IMR-90 (cell line): ENCODE results near the gene LHPP. TPM values are rescaled to one million over a fixed set of nuclear protein-coding genes. Genes with fewer than 3 reads are reported as not detected.

Experiments
- ATAC-seq: fragments of 200-7000 bp; cut with Tn5 transposase; 2 replicates; pipeline ENCODE4 v1.9.1; 2020; ENCODE audit warnings: low read depth, mild to moderate bottlenecking, moderate library complexity
- BruUV-seq: library from RNA; stranded (reverse); fragments of 400-500 nt; replicated peaks from 2 replicates; lab custom pipeline; 2021; lab: Mats Ljungman, UMichigan
- CTCF ChIA-PET: fragments of 300-600 bp; formaldehyde crosslinking; extraction: SDS; loops from one replicate; lab custom pipeline; 2021; ENCODE audit warnings: antibody characterized with exemption; lab: Yijun Ruan, JAX
- POLR2A ChIA-PET: fragments of 300-600 bp; sonication (Branson Sonifier 250); formaldehyde crosslinking; loops from one replicate; lab custom pipeline; 2022; ENCODE audit warnings: antibody characterized with exemption; ENCODE audit not compliant: unreplicated experiment; lab: Charles Lee
- DNase-seq: peaks from one replicate; pipeline ENCODE4 v3.0.0; 2013
- H2AFZ ChIP-seq: replicated peaks from 2 replicates; pipeline ENCODE3; 2013; ENCODE audit warnings: low read length, mild to moderate bottlenecking; ENCODE audit not compliant: poor library complexity
- H2AK5ac ChIP-seq: 2 replicates; pipeline ENCODE4 v1.6.1; 2013; ENCODE audit warnings: low read depth, low read length, inconsistent platforms
- H2AK9ac ChIP-seq: replicated peaks from 2 replicates; pipeline ENCODE3; 2013; ENCODE audit warnings: mild to moderate bottlenecking, low read depth, low read length, moderate library complexity; ENCODE audit not compliant: poor library complexity
- H2BK120ac ChIP-seq: 2 replicates; pipeline ENCODE4 v1.6.1; 2013; ENCODE audit warnings: low read depth, low read length, inconsistent platforms
- H2BK15ac ChIP-seq: 3 replicates; pipeline ENCODE4 v1.6.1; 2013; ENCODE audit warnings: low read depth, low read length, inconsistent platforms
- H2BK20ac ChIP-seq: 2 replicates; pipeline ENCODE4 v1.6.1; 2013; ENCODE audit warnings: low read depth, mild to moderate bottlenecking, inconsistent platforms, low read length, moderate library complexity
- H2BK5ac ChIP-seq: 2 replicates; pipeline ENCODE4 v1.6.1; 2013; ENCODE audit warnings: mild to moderate bottlenecking, low read depth, low read length, inconsistent platforms; ENCODE audit not compliant: poor library complexity, severe bottlenecking
- H3K14ac ChIP-seq: replicated peaks from 2 replicates; pipeline ENCODE4 v1.6.1; 2013; ENCODE audit warnings: low read depth, low read length, inconsistent platforms
- H3K18ac ChIP-seq: 2 replicates; pipeline ENCODE4 v1.6.1; 2013; ENCODE audit warnings: low read depth, low read length, control low read depth
- H3K23ac ChIP-seq: 2 replicates; pipeline ENCODE4 v1.6.1; 2013; ENCODE audit warnings: low read depth, low read length, inconsistent platforms
- H3K27ac ChIP-seq: 2 replicates; pipeline ENCODE4 v1.5.1; 2013; ENCODE audit warnings: mild to moderate bottlenecking, control low read depth, low read length; ENCODE audit not compliant: insufficient read depth
- H3K27me3 ChIP-seq: 2 replicates; pipeline ENCODE4 v1.6.1; 2013; ENCODE audit warnings: low read length; ENCODE audit not compliant: control insufficient read depth, insufficient read depth
- H3K36me3 ChIP-seq: 2 replicates; pipeline ENCODE4 v1.6.1; 2013; ENCODE audit warnings: low read length, mixed read lengths; ENCODE audit not compliant: control insufficient read depth, insufficient read depth
- H3K4ac ChIP-seq: 2 replicates; pipeline ENCODE4 v1.6.1; 2013; ENCODE audit warnings: low read depth, low read length, inconsistent platforms
- H3K4me1 ChIP-seq: 2 replicates; pipeline ENCODE4 v1.6.1; 2013; ENCODE audit warnings: low read length, mixed read lengths; ENCODE audit not compliant: control insufficient read depth, insufficient read depth
- H3K4me2 ChIP-seq: 2 replicates; pipeline ENCODE4 v1.6.1; 2013; ENCODE audit warnings: low read depth, mild to moderate bottlenecking, control low read depth, low read length, moderate library complexity
- H3K4me3 ChIP-seq: 2 replicates; pipeline ENCODE4 v1.5.1; 2013; ENCODE audit warnings: low read depth, mild to moderate bottlenecking, control low read depth, low read length, moderate library complexity; ENCODE audit not compliant: insufficient read depth
- H3K56ac ChIP-seq: 2 replicates; pipeline ENCODE4 v1.6.1; 2013; ENCODE audit warnings: low read length, inconsistent platforms; ENCODE audit not compliant: insufficient read depth; ENCODE audit errors: extremely low read depth
- H3K79me1 ChIP-seq, 2 experiments: 2 replicates each; pipeline ENCODE4 v1.6.1; 2013; ENCODE audit warnings: low read length in 2 of 2, inconsistent platforms in 1 of 2, low read depth in 1 of 2
- H3K9ac ChIP-seq: 2 replicates; pipeline ENCODE4 v1.6.1; 2013; ENCODE audit warnings: low read depth, low read length, control low read depth
- H3K9me1 ChIP-seq: 2 replicates; pipeline ENCODE4 v1.6.1; 2013; ENCODE audit warnings: low read length, inconsistent platforms; ENCODE audit not compliant: insufficient read depth
- H3K9me3 ChIP-seq: 2 replicates; pipeline ENCODE4 v1.6.1; 2013; ENCODE audit warnings: low read length; ENCODE audit not compliant: control insufficient read depth, insufficient read depth
- H4K20me1 ChIP-seq: 2 replicates; pipeline ENCODE4 v1.6.1; 2013; ENCODE audit warnings: low read length, inconsistent platforms; ENCODE audit not compliant: insufficient read depth
- H4K5ac ChIP-seq: 2 replicates; pipeline ENCODE4 v1.6.1; 2013; ENCODE audit warnings: mild to moderate bottlenecking, low read depth, low read length, control low read depth
- H4K8ac ChIP-seq, 2 experiments: 2 replicates each; pipeline ENCODE4 v1.6.1; 2013; ENCODE audit warnings: low read depth in 2 of 2, low read length in 2 of 2, control low read depth in 1 of 2, inconsistent platforms in 1 of 2
- H4K91ac ChIP-seq: 2 replicates; pipeline ENCODE4 v1.6.1; 2013; ENCODE audit warnings: low read depth, low read length, inconsistent platforms; ENCODE audit not compliant: insufficient read depth
- BHLHE40 ChIP-seq: fragments of 150-350 bp; IDR thresholded peaks from 2 replicates; pipeline ENCODE4 v1.6.1; 2016; ENCODE audit warnings: mild to moderate bottlenecking, low read depth, low read length
- CEBPB ChIP-seq: IDR thresholded peaks from 2 replicates; pipeline ENCODE4 v1.6.1; 2012; ENCODE audit warnings: low read depth, low read length, improper control_type of control experiment
- CTCF ChIP-seq: conservative IDR thresholded peaks from 2 replicates; pipeline ENCODE4 v1.5.1; 2012; ENCODE audit warnings: mild to moderate bottlenecking, low read depth, low read length, improper control_type of control experiment
- FOS ChIP-seq: fragments of 150-350 bp; IDR thresholded peaks from 2 replicates; pipeline ENCODE4 v1.6.1; 2016; ENCODE audit warnings: low read depth, low read length
- MAFK ChIP-seq: IDR thresholded peaks from 2 replicates; pipeline ENCODE4 v1.6.1; 2012; ENCODE audit warnings: low read depth, low read length, improper control_type of control experiment
- MAZ ChIP-seq: IDR thresholded peaks from 2 replicates; pipeline ENCODE4 v1.6.1; 2012; ENCODE audit warnings: low read depth, mild to moderate bottlenecking, low read length, improper control_type of control experiment, moderate library complexity, borderline replicate concordance
- MXI1 ChIP-seq: IDR thresholded peaks from 2 replicates; pipeline ENCODE4 v1.6.1; 2012; ENCODE audit warnings: low read depth, mild to moderate bottlenecking, low read length, moderate library complexity, borderline replicate concordance
- NFE2L2 ChIP-seq: fragments of 150-350 bp; IDR thresholded peaks from 2 replicates; pipeline ENCODE4 v1.6.1; 2016; ENCODE audit warnings: low read depth, mild to moderate bottlenecking, low read length
- POLR2A ChIP-seq: IDR thresholded peaks from 2 replicates; pipeline ENCODE4 v1.6.1; 2012; ENCODE audit warnings: mild to moderate bottlenecking, low read depth, low read length
- RAD21 ChIP-seq: IDR thresholded peaks from 2 replicates; pipeline ENCODE4 v1.6.1; 2012; ENCODE audit warnings: low read length, improper control_type of control experiment
- RCOR1 ChIP-seq: IDR thresholded peaks from 2 replicates; pipeline ENCODE4 v1.6.1; 2012; ENCODE audit warnings: mild to moderate bottlenecking, low read length, improper control_type of control experiment; ENCODE audit not compliant: insufficient replicate concordance
- RFX5 ChIP-seq: IDR thresholded peaks from 2 replicates; pipeline ENCODE4 v1.8.0; 2012; ENCODE audit warnings: low read depth, mild to moderate bottlenecking, low read length, moderate library complexity
- SMC3 ChIP-seq: fragments of 150-350 bp; IDR thresholded peaks from 2 replicates; pipeline ENCODE4 v1.6.1; 2016; ENCODE audit warnings: low read depth, mild to moderate bottlenecking, antibody characterized with exemption, low read length, moderate library complexity
- USF2 ChIP-seq: fragments of 150-350 bp; IDR thresholded peaks from 2 replicates; pipeline ENCODE4 v1.6.1; 2017; ENCODE audit warnings: mild to moderate bottlenecking, antibody characterized with exemption, low read length, low read depth
- WGBS, 2 experiments: methylation state at CpG; one replicate each; pipeline versions ENCODE4 v1.1.5 to v1.1.7; 2013; ENCODE audit warnings: missing lambda C conversion rate in 2 of 2; ENCODE audit not compliant: insufficient read length in 1 of 2; ENCODE audit errors: extremely low coverage in 2 of 2; 5-methylcytosine and 5-hydroxymethylcytosine counted together
- dilution Hi-C: fragments of 300-500 bp; cut with HindIII; formaldehyde crosslinking; loops from one replicate; pipeline ENCODE4 v1.14.3; 2018; ENCODE audit warnings: low sequenced_read_pairs; ENCODE audit not compliant: unreplicated experiment
- in situ Hi-C: fragments of 300-500 bp; cut with MboI; formaldehyde crosslinking; loops from 3 replicates; pipeline ENCODE4 v1.14.3; 2019; ENCODE audit warnings: low sequenced_read_pairs, inconsistent platforms, mixed read lengths
- intact Hi-C: fragments of 100-400 bp; cut with micrococcal nuclease; formaldehyde crosslinking; loops from 2 replicates; pipeline ENCODE4 v1.10.0; 2022
- polyA plus RNA-seq, 3 experiments: library from polyadenylated mRNA; depleted of rRNA; stranded (reverse); fragments of >200 nt; gene quantifications; 2 replicates each; pipeline ENCODE4 v1.2.3, GENCODE V29; 2012; ENCODE audit warnings: low replicate concordance in 1 of 3
- total RNA-seq: library from RNA; depleted of rRNA; stranded (reverse); fragments of >200 nt; gene quantifications from 2 replicates; pipeline ENCODE4 v1.2.3, GENCODE V29; 2012
- TF ChIP-seq, protein P1 (sequence below): fragments of 150-350 bp; IDR thresholded peaks from 2 replicates; pipeline ENCODE4 v1.6.1; 2016; ENCODE audit warnings: low read depth, mild to moderate bottlenecking, low read length, moderate library complexity, borderline replicate concordance

The LHPP gene
- total and polyA plus RNA-seq, 2 of the 4 experiments (the other 2 are of a cell fraction), result 2.7 to 8.3 TPM

DNA sequence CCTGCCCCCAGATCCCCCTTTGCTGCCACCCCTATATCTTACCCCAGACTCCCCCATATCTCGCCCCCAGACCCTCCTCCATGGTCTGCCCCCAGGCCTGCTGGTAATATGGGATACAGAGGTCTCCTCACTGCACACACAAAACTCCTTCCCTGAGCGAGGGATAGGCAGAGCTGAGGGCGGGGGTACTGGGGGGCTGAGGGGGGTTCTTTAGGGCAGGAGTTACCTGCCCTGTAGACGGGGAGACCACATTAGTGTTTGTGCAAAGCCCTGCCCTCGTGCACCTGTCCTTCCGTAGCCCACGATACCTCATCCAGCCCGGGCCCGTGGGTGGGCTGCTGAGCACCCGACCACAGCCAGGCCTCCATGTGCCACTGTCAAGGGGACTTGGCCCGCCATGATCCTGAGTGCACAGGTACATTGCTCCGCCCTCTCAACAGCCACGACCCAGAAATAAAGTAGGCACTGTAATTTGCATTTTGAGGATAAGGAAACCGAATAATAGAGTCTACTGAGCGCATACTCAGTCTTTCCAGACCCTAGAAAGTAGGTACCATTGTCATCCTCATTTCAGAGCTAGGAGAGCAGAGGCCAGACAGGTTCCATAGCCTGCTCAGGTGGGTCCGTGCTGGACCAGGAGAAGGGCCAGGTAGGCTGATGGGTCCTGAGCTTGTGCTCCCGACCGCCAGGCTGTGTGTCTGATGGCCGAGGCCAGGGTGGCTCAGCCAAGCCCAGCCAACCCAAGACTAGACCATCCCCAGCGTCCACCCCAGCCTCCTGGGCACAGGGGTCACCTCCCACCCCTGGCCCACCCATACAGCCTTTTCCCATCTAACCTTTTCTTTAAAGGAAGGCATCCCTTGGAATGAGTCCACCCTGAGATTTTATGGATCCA is 115.2 kb downstream of the LHPP start:
- H3K9ac ChIP-seq, result no peak overlapping the region
- H2AK9ac ChIP-seq, result no peak overlapping the region
- 74% methylated on average over 13 of the region's 20 CpGs; no CpG with 5 or more reads in 1 of the 2 experiments for WGBS, 2 experiments
- BruUV-seq, result no TSS peak
- no peak overlapping the region for H4K8ac ChIP-seq
- no peaks in the 10 kb centered on the region for H3K36me3 ChIP-seq
- H4K20me1 ChIP-seq, result no peaks in the 10 kb centered on the region
- no peak overlapping the region for H3K4me3 ChIP-seq
- POLR2A ChIA-PET, result no interaction called here
- H4K91ac ChIP-seq, result no peak overlapping the region
- H3K79me1 ChIP-seq, result no peaks in the 10 kb centered on the region
- H3K4ac ChIP-seq, result no peak overlapping the region
- no peak overlapping the region for H3K4me2 ChIP-seq
- dilution Hi-C loops (no loop called here), intact Hi-C loops (no loop called here), in situ Hi-C loops (no loop called here)
- CTCF ChIA-PET, result no interaction called here
- H2BK15ac ChIP-seq, result no peak overlapping the region
- ATAC-seq, result no peak
- no peak overlapping the region for H3K14ac ChIP-seq
- no peak overlapping the region for H2AFZ ChIP-seq
- no peak overlapping the region for H3K27ac ChIP-seq
- H2AK5ac ChIP-seq, result no peak overlapping the region
- H2BK5ac ChIP-seq, result no peak overlapping the region
- no peak overlapping the region for H3K56ac ChIP-seq
- no peak overlapping the region for H3K18ac ChIP-seq
- DNase-seq, result no peak
- no peak overlapping the region for H4K5ac ChIP-seq
- H3K9me1 ChIP-seq, result no peaks in the 10 kb centered on the region
- H3K4me1 ChIP-seq, result no peaks in the 10 kb centered on the region
- H2BK120ac ChIP-seq, result no peak overlapping the region
- H2BK20ac ChIP-seq, result no peak overlapping the region
- H3K27me3 ChIP-seq, result peaks cover 15% of the 10 kb centered on the region
- no peak overlapping the region for H3K23ac ChIP-seq
- H3K9me3 ChIP-seq, result no peaks in the 10 kb centered on the region
- no peak for TF ChIP-seq POLR2A
- TF ChIP-seq MAZ, result no peak
- TF ChIP-seq FOS, result no peak
- no peak for TF ChIP-seq USF2
- no peak for TF ChIP-seq RAD21
- TF ChIP-seq NFE2L2, result no peak
- no peak for TF ChIP-seq SMC3
- TF ChIP-seq RCOR1, result no peak
- TF ChIP-seq CTCF, result no peak
- TF ChIP-seq BHLHE40, result no peak
- TF ChIP-seq CEBPB, result no peak
- no peak for TF ChIP-seq MAFK
- TF ChIP-seq MXI1, result no peak
- TF ChIP-seq, protein P1, sequence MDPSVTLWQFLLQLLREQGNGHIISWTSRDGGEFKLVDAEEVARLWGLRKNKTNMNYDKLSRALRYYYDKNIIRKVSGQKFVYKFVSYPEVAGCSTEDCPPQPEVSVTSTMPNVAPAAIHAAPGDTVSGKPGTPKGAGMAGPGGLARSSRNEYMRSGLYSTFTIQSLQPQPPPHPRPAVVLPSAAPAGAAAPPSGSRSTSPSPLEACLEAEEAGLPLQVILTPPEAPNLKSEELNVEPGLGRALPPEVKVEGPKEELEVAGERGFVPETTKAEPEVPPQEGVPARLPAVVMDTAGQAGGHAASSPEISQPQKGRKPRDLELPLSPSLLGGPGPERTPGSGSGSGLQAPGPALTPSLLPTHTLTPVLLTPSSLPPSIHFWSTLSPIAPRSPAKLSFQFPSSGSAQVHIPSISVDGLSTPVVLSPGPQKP, result no peak
- no peak for TF ChIP-seq RFX5
